Measurements from ENCODE around the gene MYLK4. TPM values are rescaled to one million over a fixed set of nuclear protein-coding genes. Genes with fewer than 3 reads are reported as not detected.

MYLK4 gene
- total and polyA plus RNA-seq, 2 of the 13 experiments (the other 11 are each of a cell fraction or from before 2014, with no cell fraction given): 0.26 to 0.29 TPM

- TF ChIP-seq JARID2 (CRISPR knock-in tag; IDR thresholded peaks at IDR 0.05; ENCODE audit: insufficient replicate concordance) (peak; percentile 46), TFAP4 (IDR thresholded peaks at IDR 0.05; ENCODE audit: borderline replicate concordance, low read depth) (peak; percentile 80; the same call in 1 of the 2 replicates), ZSCAN12 (CRISPR knock-in tag; IDR thresholded peaks at IDR 0.05) (0 out of 2 replicates have a peak, but pooled peaks have one; percentile 73), ZNF124 (CRISPR knock-in tag; IDR thresholded peaks at IDR 0.05) (peak; percentile 12; the same call in 1 of the 2 replicates), ZNF512 (CRISPR knock-in tag; IDR thresholded peaks at IDR 0.05) (0 out of 2 replicates have a peak, but pooled peaks have one; percentile 60), TIGD3 (CRISPR knock-in tag; IDR thresholded peaks at IDR 0.05; ENCODE audit: borderline replicate concordance) (0 out of 2 replicates have a peak, but pooled peaks have one; percentile 76), KDM5B (CRISPR knock-in tag; IDR thresholded peaks at IDR 0.05; ENCODE audit: borderline replicate concordance) (peak; percentile 86), ZNF232 (CRISPR knock-in tag; IDR thresholded peaks at IDR 0.05; ENCODE audit: borderline replicate concordance) (peak; percentile 62; the same call in 1 of the 2 replicates), EED (CRISPR knock-in tag; IDR thresholded peaks at IDR 0.05) (peak; percentile 60; the same call in 1 of the 2 replicates), ZNF234 (CRISPR knock-in tag; conservative IDR thresholded peaks at IDR 0.05) (0 out of 2 replicates have a peak, but pooled peaks have one; percentile 55), RXRA (CRISPR knock-in tag; IDR thresholded peaks at IDR 0.05) (peak; percentile 72; the same call in 1 of the 2 replicates), ZNF556 (CRISPR knock-in tag; IDR thresholded peaks at IDR 0.05; ENCODE audit: borderline replicate concordance) (0 out of 2 replicates have a peak, but pooled peaks have one; percentile 12), ZBTB38 (CRISPR knock-in tag; IDR thresholded peaks at IDR 0.05) (no peak), SKIL (CRISPR knock-in tag; IDR thresholded peaks at IDR 0.05; ENCODE audit: borderline replicate concordance) (no peak), PHF20 (CRISPR knock-in tag; IDR thresholded peaks at IDR 0.05) (0 out of 2 replicates have a peak, but pooled peaks have one; percentile 23), ZNF891 (CRISPR knock-in tag; IDR thresholded peaks at IDR 0.05) (0 out of 2 replicates have a peak, but pooled peaks have one; percentile 45), MAZ (IDR thresholded peaks at IDR 0.05; ENCODE audit: borderline replicate concordance, low read depth, low read length) (no peak), MAZ (CRISPR knock-in tag; IDR thresholded peaks at IDR 0.05; ENCODE audit: low read depth) (no peak), ZNF224 (CRISPR knock-in tag; IDR thresholded peaks at IDR 0.05) (no peak)
- TF ChIP-seq, protein P1, sequence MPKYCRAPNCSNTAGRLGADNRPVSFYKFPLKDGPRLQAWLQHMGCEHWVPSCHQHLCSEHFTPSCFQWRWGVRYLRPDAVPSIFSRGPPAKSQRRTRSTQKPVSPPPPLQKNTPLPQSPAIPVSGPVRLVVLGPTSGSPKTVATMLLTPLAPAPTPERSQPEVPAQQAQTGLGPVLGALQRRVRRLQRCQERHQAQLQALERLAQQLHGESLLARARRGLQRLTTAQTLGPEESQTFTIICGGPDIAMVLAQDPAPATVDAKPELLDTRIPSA (CRISPR knock-in tag; IDR thresholded peaks at IDR 0.05; ENCODE audit: borderline replicate concordance): 0 out of 2 replicates have a peak, but pooled peaks have one; percentile 5
Observed at GRCh38 chr6:2765896-2766766, 15.4 kb upstream of the MYLK4 start (continued).

Data from HepG2 (cell line).